Measurements from ENCODE around the gene NAT16. TPM values are rescaled to one million over a fixed set of nuclear protein-coding genes. Genes with fewer than 3 reads are reported as not detected.

NAT16 gene
- total RNA-seq, result under 1 TPM; 0.15 to 0.20 TPM
- 1.4 TPM for polyA plus RNA-seq (2013, experiment 1 of 2)
- 0.95 TPM for polyA plus RNA-seq (2013, experiment 2 of 2)
- long read RNA-seq, experiment 1, result 0 reads
- long read RNA-seq, experiment 2, result 0 reads
- long read RNA-seq, experiment 3, result 0 reads
- long read RNA-seq, experiment 4, partial matches to known transcripts, result 2 of 2 reads
- long read RNA-seq, experiment 4, other reads (novel, unspliced or antisense), result 0 of 2 reads

- Histone ChIP-seq H3K36me3 (ENCODE audit: control insufficient read depth, insufficient read depth, low read length) (no peaks in the 10 kb centered on the region), H3K27me3 (ENCODE audit: control insufficient read depth, insufficient read depth, low read length, poor library complexity, severe bottlenecking) (peaks cover 55% of the 10 kb centered on the region), H3K4me1 (ENCODE audit: control insufficient read depth, insufficient read depth, low read length) (no peaks in the 10 kb centered on the region), H3K9ac (ENCODE audit: extremely low read depth, low read length, poor library complexity, severe bottlenecking) (no peak within 1 kb of the TSS), H3K27ac (ENCODE audit: low read depth, low read length) (peak within 1 kb of the TSS; percentile 60), H3K9me3 (ENCODE audit: control insufficient read depth, low read length) (no peaks in the 10 kb centered on the region), H3K4me3 (ENCODE audit: low read length) (peak within 1 kb of the TSS; percentile 56)
- H3K9me3 Mint-ChIP-seq, result no peaks in the 10 kb centered on the region
- H3K36me3 Mint-ChIP-seq (ENCODE audit: low read depth), result no peaks in the 10 kb centered on the region
- H3K27me3 Mint-ChIP-seq (ENCODE audit: insufficient read depth), result peaks cover 80% of the 10 kb centered on the region
- WGBS, 2 experiments (ENCODE audit: insufficient coverage in 1 of 2, insufficient read length in 1 of 2), result 2 to 10% methylated on average over 22 to 53 of the region's 56 CpGs
- peak within 1 kb of the TSS; percentile 49 for H3K4me3 Mint-ChIP-seq
- no peak within 1 kb of the TSS for H3K27ac Mint-ChIP-seq
- peaks cover 8% of the 10 kb centered on the region for H3K4me1 Mint-ChIP-seq
- DNase-seq, result peak; percentile 67
- no peak for TF ChIP-seq CTCF (conservative IDR thresholded peaks at IDR 0.05)
Measured at GRCh38 chr7:101180130-101180755, at the start of gene NAT16. NAT16 (minus strand) TSS chr7:101180293; CDS start chr7:101174807, 5,486 bp downstream.

- no peaks in the 10 kb centered on the region for H3K9me3 Mint-ChIP-seq
- WGBS, 2 experiments (ENCODE audit: insufficient coverage in 1 of 2, insufficient read length in 1 of 2), result 96 to 98% methylated on average over 7 to 9 of the region's 9 CpGs
- Histone ChIP-seq H3K36me3 (ENCODE audit: control insufficient read depth, insufficient read depth, low read length) (peaks cover 35% of the 10 kb centered on the region), H3K27ac (ENCODE audit: low read depth, low read length) (no peak overlapping the region), H3K9ac (ENCODE audit: extremely low read depth, low read length, poor library complexity, severe bottlenecking) (no peak overlapping the region), H3K4me3 (ENCODE audit: low read length) (no peak overlapping the region), H3K27me3 (ENCODE audit: control insufficient read depth, insufficient read depth, low read length, poor library complexity, severe bottlenecking) (no peaks in the 10 kb centered on the region), H3K9me3 (ENCODE audit: control insufficient read depth, low read length) (no peaks in the 10 kb centered on the region), H3K4me1 (ENCODE audit: control insufficient read depth, insufficient read depth, low read length) (peaks cover 4% of the 10 kb centered on the region)
- H3K4me1 Mint-ChIP-seq, result peaks cover 9% of the 10 kb centered on the region
- no peak for TF ChIP-seq CTCF (conservative IDR thresholded peaks at IDR 0.05)
- no peak overlapping the region for H3K4me3 Mint-ChIP-seq
- no peak for DNase-seq
- no peaks in the 10 kb centered on the region for H3K27me3 Mint-ChIP-seq (ENCODE audit: insufficient read depth)
- H3K27ac Mint-ChIP-seq, result no peak overlapping the region
- H3K36me3 Mint-ChIP-seq (ENCODE audit: low read depth), result peaks cover 54% of the 10 kb centered on the region
Measured at GRCh38 chr7:101226721-101227120, 46.6 kb upstream of the NAT16 start.

GRCh38 chr7:101225650-101226049 lies 45.6 kb upstream of the NAT16 start:
- Mint-ChIP-seq H3K9me3 (no peaks in the 10 kb centered on the region), H3K4me3 (no peak overlapping the region), H3K4me1 (peaks cover 3% of the 10 kb centered on the region), H3K36me3 (ENCODE audit: low read depth) (peaks cover 55% of the 10 kb centered on the region), H3K27ac (no peak overlapping the region), H3K27me3 (ENCODE audit: insufficient read depth) (no peaks in the 10 kb centered on the region)
- Histone ChIP-seq H3K9me3 (ENCODE audit: control insufficient read depth, low read length) (no peaks in the 10 kb centered on the region), H3K27ac (ENCODE audit: low read depth, low read length) (no peak overlapping the region), H3K36me3 (ENCODE audit: control insufficient read depth, insufficient read depth, low read length) (peaks cover 35% of the 10 kb centered on the region), H3K27me3 (ENCODE audit: control insufficient read depth, insufficient read depth, low read length, poor library complexity, severe bottlenecking) (no peaks in the 10 kb centered on the region), H3K4me3 (ENCODE audit: low read length) (no peak overlapping the region), H3K9ac (ENCODE audit: extremely low read depth, low read length, poor library complexity, severe bottlenecking) (no peak overlapping the region), H3K4me1 (ENCODE audit: control insufficient read depth, insufficient read depth, low read length) (no peaks in the 10 kb centered on the region)
- no peak for DNase-seq
- no peak for TF ChIP-seq CTCF (conservative IDR thresholded peaks at IDR 0.05)
- 95 to 97% methylated on average over 4 to 6 of the region's 6 CpGs for WGBS, 2 experiments (ENCODE audit: insufficient coverage in 1 of 2, insufficient read length in 1 of 2)

Data from endodermal cell (in vitro differentiated cells).